Measurements from ENCODE around the gene SLN.

Gene SLN

DNA sequence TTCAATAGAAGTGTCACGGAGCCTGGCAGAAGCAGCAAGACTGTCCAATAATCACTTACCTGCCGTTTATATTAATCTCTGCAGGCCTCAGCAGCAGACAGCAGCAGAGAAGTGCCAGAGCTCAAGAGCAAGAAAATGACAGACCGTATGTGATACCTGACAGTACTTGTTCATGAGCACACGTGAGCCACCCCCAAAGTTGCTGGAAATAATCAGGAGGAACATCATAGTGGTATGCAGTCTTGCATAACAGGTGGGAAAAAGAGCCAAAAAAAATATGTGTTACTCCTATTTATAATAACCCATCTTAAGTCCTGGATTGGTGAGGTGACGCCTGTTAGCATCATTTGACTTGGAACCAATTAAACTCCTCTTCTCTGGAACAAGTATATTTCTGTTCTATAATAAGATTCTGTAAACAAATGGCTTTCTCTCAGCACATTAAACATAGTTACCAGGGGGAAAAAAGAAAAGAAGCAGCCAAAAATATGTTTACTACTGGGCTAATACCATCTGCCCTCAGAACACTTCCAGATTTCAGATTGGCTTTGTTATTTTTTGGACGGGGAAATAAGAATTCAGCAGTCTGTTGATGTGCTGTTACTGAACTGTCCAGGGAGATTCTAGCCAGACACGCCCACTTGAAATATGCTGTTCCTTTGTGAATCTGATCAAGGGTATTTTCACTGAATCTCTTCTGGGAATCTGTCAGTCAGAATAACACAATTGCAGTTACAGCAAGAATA is 7.9 kb upstream of the SLN start:
- no peak for DNase-seq (ENCODE audit: low read depth)

DNA sequence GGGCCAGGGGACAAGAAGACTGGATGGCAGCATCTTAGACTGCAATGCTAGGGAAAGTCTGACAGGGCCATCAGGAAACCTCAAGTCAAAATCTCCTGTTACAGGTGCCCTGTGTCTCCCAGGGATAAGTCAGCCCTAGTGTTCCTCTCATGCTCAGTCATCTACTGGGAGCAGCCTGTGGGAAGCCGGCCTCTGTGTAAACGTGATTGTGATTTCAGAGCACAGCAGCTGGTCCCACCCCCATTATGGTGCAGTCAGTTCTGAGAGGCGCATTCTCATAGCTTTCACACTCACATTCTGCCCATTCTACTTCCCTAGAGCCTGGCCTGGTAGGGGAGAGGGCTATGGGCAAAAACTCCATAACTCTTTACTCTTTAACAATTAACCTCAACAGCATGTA is 7.2 kb upstream of the SLN start:
- DNase-seq (ENCODE audit: low read depth) = no peak

DNA sequence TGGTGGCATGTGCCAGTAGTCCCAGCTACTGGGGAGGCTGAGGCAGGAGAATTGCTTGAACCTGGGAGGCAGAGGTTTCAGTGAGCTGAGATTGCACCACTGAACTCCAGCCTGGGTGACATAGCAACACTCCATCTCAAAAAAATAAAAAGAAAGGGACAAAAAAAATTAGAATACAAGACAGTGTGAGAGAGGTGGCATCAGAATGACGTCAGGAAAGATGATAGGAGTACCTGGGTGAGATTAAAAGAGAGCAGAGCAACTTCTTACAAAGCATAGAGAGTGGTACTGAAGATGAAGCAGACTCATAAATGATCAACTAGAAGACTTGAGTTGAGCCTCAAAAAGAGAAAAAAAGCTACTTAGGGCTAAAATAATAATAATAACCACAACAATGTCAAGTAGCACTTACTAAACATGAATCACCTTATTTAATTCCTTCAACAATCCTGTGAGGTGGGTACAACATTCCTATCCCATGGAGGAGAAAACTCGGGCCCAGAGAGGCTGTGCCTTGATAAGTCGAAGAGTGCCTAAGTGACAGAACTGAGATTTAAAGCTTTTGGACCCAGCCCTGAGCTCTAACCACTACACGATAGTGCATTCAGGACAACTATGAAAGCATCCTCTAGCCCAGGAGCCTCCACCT is 5.2 kb upstream of the SLN start:
- DNase-seq (ENCODE audit: low read depth) = no peak

DNA sequence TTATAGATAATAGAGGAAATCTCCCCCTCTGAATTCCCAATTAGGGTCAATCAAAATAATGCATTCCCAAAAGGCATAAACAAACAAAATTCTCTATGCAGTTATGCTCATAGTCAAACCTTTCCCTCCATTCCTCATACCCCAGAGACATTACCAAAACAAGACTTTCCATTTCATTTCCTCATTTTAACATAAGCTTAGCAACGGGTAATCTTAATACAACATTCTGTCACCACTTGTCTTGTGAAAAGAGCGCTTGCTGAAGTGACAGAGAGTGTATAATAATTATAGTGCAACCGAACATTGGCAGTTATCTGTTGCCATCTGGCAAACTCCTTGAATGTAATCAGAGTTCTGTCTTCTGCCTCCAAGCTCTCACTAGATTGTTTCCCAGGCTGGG is 1.2 kb upstream of the SLN start:
- DNase-seq (ENCODE audit: low read depth) = no peak

DNA sequence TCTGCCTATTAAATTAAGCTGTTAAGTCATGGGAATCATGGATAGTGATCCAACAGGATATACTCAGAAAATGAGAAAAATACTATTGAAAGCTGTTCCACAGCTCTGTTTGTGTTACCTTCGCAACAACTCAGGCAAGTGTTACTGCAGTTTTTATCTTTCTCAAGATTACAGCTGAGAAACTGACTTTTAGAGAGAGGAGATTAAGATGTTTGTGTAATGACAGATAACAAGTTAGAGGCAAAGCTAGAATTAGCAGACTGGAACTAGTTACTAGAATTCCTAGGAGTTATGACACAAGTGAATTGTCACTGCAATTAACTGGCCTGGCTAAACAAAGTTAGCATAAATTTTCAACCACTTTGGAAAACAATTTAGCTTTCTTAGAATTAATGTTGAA is 1.6 kb downstream of the SLN start:
- DNase-seq (ENCODE audit: low read depth) = no peak

DNA sequence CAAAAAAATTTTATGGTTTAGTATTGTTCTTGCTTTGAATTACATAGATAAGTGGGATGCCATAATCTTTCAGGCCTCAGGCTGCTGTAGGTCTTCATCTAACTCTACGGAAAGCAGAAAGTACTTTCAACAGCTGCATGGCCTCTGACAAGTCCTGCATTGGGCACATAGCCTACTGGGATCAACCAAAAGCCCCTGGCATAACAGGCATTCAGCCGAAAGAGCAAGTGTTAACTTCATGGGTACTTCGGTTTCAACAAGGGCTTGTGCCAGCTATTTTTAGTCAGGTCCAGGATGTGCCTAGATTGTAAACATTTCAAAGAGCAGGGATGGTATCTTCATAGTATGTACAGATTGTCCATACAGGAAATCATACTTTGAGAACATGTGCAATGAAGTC is 3.1 kb downstream of the SLN start:
- no peak for DNase-seq (ENCODE audit: low read depth)

DNA sequence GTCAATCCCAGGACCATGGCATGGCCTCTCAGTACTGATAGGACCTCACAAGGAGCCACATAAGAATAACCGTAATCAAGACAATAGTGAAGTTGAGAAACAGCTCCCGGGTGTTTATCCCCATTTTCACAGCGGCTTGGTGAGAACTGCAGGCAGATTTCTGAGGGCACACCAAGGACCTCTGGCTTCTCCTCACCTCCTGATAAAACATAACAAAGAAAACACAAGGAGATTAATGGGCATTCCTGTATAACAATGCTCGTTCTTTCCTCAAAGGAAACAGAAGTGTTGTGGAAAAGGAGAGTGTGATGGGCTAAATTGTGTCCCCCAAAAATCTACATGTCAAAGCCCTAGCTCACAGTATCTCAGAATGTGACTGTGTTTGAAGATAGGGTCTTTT is 4.0 kb downstream of the SLN start:
- DNase-seq (ENCODE audit: low read depth) = no peak

DNA sequence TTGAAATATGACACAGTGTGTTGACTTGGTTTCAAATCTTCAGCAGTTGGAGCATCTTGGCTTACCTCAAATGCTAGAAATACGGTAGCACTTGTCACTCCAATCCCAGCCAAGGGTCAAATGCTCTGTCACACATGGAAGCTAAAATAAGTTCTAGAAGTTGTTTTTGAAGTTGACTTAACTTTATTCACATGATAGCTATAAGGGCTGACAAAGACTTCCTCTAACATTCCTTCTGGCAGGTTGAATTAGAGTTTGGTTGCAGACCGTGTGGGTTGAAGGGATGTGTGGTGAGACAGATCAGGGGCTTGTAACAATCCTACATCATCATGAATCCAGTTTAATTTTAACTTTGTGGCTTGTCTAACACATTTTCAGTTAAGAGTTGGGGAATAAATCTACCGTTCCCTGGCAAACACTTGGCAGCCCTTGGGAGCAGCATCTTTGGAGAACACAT is 4.6 kb downstream of the SLN start:
- no peak for DNase-seq (ENCODE audit: low read depth)

DNA sequence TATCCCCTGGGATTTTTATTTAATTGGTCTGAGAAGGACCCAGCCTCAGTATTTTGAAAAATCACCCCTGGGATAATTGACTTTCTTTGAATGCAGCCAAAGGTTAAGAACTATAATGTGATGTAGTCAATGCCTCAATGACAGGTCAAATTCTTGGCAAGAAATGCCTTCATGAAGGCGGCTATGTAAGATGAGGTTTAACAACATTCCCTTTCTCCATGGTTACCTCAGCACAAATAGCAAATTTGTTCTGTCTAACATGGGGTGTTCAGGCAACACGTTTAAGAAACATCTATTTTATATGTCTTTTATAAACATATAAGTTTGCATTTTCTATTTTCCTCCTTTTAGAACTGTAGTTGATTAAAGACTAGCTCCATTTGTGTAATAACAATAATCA is 5.3 kb downstream of the SLN start:
- DNase-seq (ENCODE audit: low read depth) = no peak

DNA sequence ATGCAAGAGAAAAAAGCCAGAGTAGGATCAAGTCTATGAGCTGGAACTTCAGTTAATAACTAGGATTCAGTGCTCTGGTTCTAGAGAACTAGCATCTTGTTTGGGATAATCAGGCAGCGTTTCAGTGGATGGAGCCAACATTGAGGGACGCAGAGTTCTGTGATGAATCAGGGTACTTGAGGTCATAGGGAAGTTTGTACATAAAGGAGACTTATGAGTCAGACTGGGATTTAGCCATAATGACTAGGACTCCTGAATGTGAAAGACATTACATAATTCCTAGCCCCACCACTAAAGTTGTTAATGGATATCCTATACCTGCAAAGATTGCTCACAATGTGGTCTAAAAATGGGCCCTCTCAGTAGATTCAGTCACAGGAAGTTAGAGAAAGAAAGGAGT is 6.8 kb downstream of the SLN start:
- DNase-seq (ENCODE audit: low read depth) = no peak

DNA sequence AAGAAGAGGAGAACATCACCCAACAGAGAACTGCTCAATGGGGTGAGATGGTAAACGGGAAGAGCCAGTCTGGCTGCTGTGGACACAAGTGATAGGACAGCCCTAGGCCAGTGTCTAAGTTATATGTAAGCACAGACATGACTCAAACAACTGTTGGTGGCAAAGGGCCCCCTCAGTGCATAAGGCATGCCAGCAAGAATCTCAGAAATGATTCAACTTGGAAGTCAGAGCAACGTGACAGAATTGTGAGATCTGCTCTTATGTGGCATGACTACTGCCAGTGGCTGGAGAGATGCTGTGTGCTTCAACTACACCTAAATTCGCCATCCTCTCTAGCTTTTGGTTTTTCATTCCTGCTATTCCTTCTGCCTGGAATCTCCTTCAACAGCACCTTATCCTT is 7.4 kb downstream of the SLN start:
- no peak for DNase-seq (ENCODE audit: low read depth)

DNA sequence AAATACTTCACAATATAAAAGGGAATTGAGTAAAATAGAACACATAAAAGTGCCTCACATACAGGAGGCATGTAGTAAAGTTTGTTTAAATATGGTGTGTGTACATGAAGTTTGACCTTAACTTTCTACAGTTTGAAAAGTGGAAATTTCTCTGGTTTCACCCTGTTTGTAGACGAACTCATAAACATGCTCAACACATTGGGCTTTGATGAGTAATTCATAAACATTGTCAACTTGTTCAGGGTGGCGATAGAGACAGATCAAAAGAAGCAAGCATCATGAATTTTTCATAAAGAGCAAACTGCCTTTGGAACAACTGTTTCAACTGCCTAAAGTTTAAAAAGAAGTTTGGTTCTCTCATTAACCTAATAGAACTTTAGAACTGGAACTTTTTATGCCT is 9.1 kb downstream of the SLN start:
- no peak for DNase-seq (ENCODE audit: low read depth)

DNA sequence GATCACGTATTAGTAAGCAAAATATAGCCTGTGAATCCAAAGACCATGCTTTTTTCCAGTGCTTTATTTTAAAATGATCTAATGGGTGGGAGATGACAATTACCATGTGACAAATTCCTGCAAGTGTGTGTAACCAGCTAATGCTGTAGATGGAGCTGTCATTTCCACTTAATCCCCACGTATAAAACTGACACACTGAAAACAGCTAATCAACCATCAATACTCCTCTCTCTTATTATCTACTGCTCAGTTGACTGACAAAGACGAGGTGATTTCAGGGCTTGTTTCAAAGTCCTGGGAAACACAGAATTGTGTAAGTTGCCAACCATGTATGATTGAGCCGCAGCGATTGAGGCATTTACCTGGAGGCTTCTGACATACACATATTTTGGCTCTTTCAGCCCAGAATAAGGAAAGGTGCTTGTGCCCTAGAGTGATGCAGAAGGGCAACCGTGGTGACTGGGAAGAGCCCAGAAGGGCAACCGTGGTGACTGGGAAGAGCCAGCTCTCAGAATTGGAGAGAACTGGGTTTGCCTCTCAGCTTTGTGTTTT is 9.7 kb downstream of the SLN start:
- DNase-seq (ENCODE audit: low read depth) = no peak

DNA sequence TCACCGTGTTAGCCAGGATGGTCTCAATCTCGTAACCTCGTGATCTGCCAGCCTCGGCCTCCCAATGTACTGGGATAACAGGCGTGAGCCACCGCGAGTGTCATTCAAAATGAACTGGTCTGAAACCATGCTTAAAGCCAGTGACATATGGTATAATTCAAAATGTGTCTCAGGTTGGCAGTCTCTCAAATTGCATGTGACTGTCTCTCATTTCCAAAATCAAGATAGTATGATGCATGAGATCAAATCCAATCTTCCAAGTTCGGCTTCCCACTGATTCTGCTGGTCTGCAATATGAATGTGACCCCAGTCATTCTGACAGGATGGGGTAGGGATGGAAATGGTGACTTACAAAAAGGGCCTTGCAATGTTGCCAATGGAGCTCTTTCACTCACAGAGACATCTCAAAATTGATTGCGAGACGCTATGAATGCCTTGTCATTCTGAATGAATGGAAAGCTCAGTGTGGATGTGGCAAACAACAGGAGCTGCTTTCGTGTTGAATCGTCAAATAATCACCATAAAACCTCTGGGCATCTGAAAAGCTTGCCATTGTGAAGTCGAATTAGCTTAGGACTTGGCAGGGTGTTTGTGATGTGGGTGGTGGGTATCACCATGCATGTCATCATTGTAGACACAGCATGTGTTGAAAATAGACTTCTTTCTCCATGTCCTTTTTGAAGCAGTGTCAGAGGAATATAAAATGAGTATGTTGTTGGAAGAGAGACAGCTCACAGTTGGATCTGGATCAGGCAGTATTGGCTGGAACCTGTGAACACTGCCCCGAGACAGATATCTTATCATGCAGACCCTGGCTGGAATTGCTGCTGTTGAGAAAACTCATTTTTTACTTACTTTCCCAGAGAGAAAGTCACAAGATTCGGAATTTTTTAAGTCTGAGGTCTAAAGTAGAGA is 12.2 kb downstream of the SLN start:
- no peak for DNase-seq (ENCODE audit: low read depth)

DNA sequence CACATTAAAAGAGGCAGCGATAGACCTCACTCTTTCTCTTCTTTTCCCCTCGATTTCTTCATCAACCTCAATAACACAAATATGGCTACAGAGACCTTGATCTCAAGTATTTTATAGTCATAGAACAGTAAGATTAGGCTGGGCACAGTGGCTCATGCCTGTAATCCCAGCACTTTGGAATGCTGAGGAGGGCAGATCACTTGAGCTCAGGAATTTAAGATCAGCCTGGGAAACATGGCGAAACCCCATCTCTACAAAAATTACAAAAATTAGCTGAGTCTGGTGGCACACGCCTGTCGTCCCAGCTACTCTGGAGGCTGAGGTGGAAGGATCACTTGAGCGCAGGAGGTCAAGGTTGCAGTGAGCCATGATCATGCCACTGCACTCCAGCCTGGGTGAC is 14.6 kb downstream of the SLN start:
- DNase-seq (ENCODE audit: low read depth) = no peak

DNA sequence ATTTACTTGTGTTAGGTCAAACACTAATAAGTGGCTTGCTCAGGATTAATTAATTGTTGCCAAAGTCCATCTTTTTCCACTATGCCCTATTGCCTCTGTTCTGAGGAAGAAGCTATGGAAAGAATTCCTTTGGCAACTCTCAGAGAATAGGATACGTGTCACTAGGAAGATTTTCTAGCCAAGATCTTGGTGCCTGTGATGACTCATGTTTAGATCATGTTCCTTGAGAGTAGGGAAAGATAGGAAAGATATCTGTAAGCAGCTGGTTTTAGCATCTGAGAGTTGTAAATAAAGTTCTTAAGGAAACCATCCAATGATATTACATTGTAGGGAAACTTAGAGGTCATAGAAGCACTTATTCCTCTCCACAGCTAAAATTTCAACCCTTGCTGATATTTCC is 15.7 kb downstream of the SLN start:
- DNase-seq (ENCODE audit: low read depth) = no peak

DNA sequence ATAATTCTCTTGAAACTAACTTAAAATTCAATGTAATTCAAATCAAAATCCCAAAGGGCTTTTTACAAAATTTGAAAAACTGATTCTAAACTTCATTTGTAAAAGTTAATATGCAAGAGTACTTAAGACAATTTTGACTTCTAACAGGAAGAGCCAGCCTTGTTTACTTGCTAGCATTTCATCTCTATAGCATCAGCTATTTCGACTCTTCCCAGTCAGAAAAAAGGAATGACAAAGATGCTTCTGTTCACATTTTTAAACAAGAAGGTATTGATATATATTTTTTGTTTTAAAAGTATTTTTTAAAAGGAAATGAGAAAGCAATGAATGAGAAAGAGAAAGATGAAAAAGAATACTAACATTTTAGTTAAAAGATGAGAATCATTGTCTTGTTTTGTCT is 16.4 kb downstream of the SLN start:
- no peak for DNase-seq (ENCODE audit: low read depth)

DNA sequence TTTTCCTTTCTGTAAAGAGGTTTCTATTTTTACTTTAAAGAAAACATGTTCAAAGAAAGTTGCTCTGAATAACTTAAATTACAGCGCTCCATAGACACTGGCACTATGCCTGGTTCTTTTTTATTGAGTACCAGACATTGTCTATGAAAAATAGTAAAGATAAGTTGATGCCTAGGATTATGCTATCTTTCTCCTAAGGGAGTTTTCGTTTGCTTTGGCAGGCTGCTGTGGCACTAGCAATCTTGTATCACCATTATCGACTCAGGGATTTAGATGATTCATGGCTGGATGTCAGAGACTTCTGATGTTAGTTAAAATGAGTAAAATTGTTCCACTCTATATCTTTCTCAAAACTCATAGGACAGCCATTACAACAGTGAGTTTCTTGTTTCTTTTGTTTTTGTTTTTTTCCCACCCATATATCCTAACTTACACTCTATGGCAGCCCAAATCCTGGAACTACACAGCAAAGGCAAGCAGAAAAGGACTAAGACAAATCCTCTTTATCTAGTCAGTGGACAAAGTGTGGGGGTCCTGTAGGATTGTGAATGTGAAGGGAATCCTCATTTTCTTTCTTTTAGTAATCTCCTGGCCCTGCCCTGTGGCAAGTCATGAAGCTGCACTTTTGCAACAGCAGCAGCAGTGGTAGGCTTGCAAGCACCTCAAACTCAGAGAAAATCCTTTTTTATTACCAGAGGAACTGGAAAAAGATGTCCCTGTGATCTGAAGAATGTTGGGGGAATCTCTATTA is 20.7 kb downstream of the SLN start:
- no peak for DNase-seq (ENCODE audit: low read depth)

DNA sequence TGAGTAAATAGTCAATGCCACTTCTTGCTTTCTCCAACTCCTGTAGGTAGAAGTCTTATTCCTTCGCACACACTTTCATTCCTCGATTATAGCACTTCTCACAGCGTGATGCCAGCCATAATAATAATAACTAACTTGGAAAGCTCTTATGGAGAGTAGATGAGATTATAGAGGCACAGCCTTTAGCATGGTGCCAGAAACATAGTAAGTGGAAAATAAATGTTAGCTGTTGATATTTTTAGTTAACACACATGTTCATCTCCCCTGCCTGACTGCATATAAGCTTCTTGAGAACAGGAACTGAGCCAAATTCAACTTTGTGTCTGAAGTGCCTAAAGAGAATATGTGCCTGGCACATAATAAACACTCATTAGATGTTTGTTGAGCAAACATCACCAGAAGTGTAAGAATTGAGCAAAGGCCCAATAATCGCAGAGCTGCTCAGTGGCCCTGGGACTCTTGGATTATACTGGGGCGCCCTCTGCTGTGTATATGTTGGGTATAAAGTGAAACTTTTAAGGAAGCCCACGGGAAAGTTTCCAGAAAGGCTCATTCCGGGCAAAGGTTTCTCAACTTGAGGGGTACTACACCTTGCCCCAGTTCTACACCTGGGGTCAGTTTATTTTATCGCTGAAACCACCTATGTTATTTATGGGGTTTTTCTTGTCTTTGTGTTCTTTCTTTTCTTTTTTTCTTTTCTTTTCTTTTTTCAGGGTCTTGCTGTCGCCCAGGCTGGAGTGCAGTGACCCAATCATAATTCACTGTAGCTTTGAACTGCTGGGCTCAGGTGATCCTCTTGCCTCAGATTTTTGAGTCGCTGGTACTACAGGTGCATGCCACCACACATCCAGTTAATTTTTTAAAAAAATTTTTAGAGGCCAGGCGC is 22.3 kb downstream of the SLN start:
- peak; percentile 19 for DNase-seq (ENCODE audit: low read depth)

DNA sequence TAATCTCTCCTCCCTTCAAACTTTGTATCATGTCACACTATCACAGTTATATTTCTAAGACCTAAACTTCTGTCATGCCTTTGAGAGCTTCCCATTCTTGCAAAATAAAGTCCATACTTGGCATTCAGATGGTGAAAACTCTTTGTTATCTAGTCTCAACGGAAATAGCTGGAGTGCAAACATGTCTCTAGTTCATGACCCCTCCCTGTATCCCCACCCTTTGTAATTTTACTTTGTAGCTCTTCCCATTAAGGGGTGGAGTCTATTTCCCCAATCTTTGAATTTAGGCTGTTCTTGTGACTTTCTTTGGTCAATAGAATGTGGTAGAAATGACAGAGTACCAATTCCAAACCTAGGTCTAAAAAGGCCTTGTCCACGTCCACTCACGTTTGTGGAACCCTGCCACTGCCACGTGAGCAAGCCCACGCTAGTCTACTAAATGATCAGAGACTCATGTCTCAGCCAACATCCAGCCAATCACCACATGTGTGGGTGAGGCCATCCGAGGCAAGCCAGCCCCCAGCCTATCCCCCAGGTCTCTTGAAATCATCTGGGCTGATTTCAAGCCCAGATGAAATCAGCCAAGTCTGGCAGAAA is 23.4 kb downstream of the SLN start:
- DNase-seq (ENCODE audit: low read depth) = no peak

DNA sequence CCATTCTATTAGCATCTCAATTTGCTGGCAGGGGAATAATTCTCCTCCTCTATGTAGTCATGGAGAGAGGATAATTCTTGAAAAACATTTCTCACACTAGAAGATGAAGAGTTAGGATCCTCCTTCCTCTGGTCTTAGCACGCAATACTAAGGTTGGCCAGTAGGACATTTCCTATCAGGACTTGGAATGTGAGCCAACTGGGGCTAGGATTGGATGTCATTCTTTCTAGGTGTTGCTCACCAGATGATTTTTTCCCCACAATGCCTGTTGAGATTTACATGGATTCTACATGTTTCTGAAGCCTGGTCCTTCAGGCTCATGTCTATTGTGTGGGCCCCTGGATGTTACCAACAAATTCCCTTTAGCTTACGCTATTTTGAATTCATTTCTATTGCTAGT is 28.0 kb downstream of the SLN start:
- DNase-seq (ENCODE audit: low read depth) = no peak

All from activated gamma-delta T cell treated with anti-CD3 and anti-CD28 coated beads, Interleukin-2, amount 50 U/mL, for 16 hours (primary cell).